SK-N-MC (cell line): ENCODE results near the gene BNIP2.

Source experiments
- EZH2 ChIP-seq: fragments of 200-600 bp; sonication (generic); IDR thresholded peaks from one replicate; pipeline ENCODE4 v1.6.1; 2017; ENCODE audit warnings: antibody characterized with exemption
- FOXP2 ChIP-seq: optimal IDR thresholded peaks from 2 replicates; pipeline ENCODE3; 2011; ENCODE audit warnings: mild to moderate bottlenecking, moderate library complexity; ENCODE audit not compliant: insufficient read depth; ENCODE audit errors: extremely low read length, control extremely low read depth
- POLR2AphosphoS5 ChIP-seq: IDR thresholded peaks from 2 replicates; pipeline ENCODE4 v1.6.1; 2012; ENCODE audit warnings: mild to moderate bottlenecking, low read depth, low read length, borderline replicate concordance

DNA sequence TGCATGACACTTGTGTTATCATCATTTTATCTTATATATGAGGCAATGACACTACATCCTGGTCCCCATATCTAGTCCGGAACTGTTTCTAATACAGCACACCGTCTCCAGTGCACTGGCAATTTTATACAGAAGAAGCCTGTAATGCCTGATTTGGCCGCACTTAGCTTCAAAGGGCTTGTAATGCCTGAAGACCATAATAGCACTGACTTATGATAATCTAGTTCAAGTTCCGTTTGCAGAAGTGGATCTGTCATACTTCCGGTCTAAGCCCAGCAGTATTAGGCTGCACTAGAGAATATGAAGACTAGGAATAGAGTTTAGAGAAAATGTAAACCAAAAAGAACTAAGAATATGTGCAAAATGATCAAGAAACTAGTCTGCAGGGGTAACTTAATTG lies 1.3 kb downstream of the BNIP2 start:
- no peak for TF ChIP-seq EZH2
- TF ChIP-seq POLR2AphosphoS5 = no peak
- TF ChIP-seq FOXP2 = no peak
